SH-SY5Y (cell line): ENCODE results near the gene MAGEA9.

ENCODE experiments used
- GATA2 ChIP-seq: IDR thresholded peaks from 2 replicates; pipeline ENCODE4 v1.6.1; 2011; ENCODE audit warnings: mild to moderate bottlenecking, low read depth, low read length
- GATA3 ChIP-seq: IDR thresholded peaks from 2 replicates; pipeline ENCODE4 v1.6.1; 2011; ENCODE audit warnings: low read depth, mild to moderate bottlenecking, low read length, moderate library complexity

DNA sequence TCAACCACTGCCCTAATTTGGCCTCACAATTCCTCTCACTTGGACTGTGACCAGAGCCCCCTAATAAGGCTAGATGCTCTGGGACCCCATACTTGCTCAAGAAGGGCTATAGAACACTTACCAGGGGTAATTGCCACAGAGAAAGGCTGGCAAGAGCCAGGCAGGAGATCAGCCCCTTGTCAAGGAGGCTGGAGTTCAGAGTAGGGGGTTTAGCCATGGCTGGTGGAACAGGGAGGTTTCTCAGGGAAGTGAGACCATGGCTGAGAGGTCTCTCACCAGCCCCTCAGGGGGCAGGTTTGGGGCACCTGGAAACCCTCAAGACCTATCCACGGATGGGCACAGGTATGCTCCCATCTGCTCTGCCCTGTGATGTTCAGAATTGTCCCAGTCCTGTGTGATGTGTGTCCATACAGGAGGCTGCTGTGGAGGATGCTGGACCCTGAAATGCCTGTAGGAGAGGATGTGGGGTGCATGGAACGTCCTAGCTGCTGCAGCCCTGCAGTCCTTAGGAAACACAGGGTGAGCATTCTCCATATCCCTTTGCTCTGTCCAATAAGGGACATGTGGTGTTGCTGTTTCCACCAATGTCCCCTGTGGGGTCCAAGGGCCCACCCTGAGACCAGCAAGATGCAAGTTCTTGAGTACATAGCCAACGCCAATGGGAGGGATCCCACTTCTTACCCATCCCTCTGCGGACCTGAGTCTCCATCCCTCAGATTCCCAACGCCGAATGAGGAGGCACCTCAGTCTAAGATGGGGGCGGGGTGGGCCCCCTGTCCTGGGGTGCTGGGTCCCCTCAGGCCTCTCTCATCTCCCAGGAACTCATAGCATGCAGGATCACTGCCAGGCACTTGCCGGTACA, 24.3 kb upstream of the MAGEA9 start:
- no peak for TF ChIP-seq GATA2
- no peak for TF ChIP-seq GATA3
